K562 (cell line): ENCODE measurements around the gene ORC3. TPM values are rescaled to one million over a fixed set of nuclear protein-coding genes. Genes with fewer than 3 reads are reported as not detected.

ENCODE experiments used
- ATAC-seq: fragments of 200-7000 bp; cut with Tn5 transposase; 3 replicates; pipeline ENCODE4 v1.9.1; 2020; ENCODE audit warnings: moderate library complexity
- BruUV-seq: library from RNA; stranded (reverse); fragments of 400-500 nt; replicated peaks from 2 replicates; lab custom pipeline; 2021; lab: Mats Ljungman, UMichigan
- CTCF ChIA-PET: fragments of 300-600 bp; formaldehyde crosslinking; extraction: SDS; loops from one replicate; lab custom pipeline; 2021; ENCODE audit warnings: low intra/inter-chr PET ratio; lab: Yijun Ruan, JAX
- POLR2A ChIA-PET: fragments of 300-600, 350-650 bp; sonication (Branson Sonifier 250); formaldehyde crosslinking; extraction: SDS; loops from one replicate; lab custom pipeline; 2021; ENCODE audit warnings: antibody characterized with exemption, inconsistent platforms; lab: Yijun Ruan, JAX
- DNase-seq, 4 experiments: peaks; one replicate each; pipeline versions ENCODE4 v3.0.0 to v3.0.0-alpha.2; 2011 to 2018; ENCODE audit warnings: low spot score in 3 of 4, mixed read lengths in 3 of 4; ENCODE audit errors: extremely low read depth in 1 of 4
- FAIRE-seq: peaks from 2 replicates; lab custom pipeline; 2011; peaks lifted over from hg19 to GRCh38; lab: Jason Lieb, UNC
- H2AFZ ChIP-seq: 2 replicates; pipeline ENCODE4 v1.6.0; 2011; ENCODE audit warnings: low read depth, low read length, control low read depth, inconsistent platforms
- H3K27ac ChIP-seq: fragments of 200-600 bp; 3 replicates; pipeline ENCODE4 v1.8.0; 2011; ENCODE audit warnings: low read depth, mild to moderate bottlenecking, control low read depth, inconsistent platforms, low read length, moderate library complexity, mixed read lengths; ENCODE audit errors: extremely low read depth
- H3K27me3 ChIP-seq, 2 experiments: fragments of 300-600 bp in 1 of 2; 2 replicates in 1 of 2; 3 replicates in 1 of 2; pipeline versions ENCODE4 v1.6.0 to v1.8.0; 2011; ENCODE audit warnings: inconsistent platforms in 2 of 2, low read length in 2 of 2, mild to moderate bottlenecking in 1 of 2, mixed read lengths in 1 of 2, moderate library complexity in 1 of 2; ENCODE audit not compliant: control insufficient read depth in 2 of 2, insufficient read depth in 2 of 2
- H3K36me3 ChIP-seq: fragments of 300-600 bp; 3 replicates; pipeline ENCODE4 v1.8.0; 2011; ENCODE audit warnings: mild to moderate bottlenecking, low read length, inconsistent platforms; ENCODE audit not compliant: control insufficient read depth, insufficient read depth
- H3K4me1 ChIP-seq, 2 experiments: fragments of 200-600 bp in 1 of 2; replicated peaks in 1 of 2; 2 replicates in 1 of 2; 3 replicates in 1 of 2; pipeline versions ENCODE4 v1.5.1 to v1.8.0; 2011; ENCODE audit warnings: inconsistent platforms in 2 of 2, low read length in 2 of 2, mild to moderate bottlenecking in 1 of 2, mixed read lengths in 1 of 2, moderate library complexity in 1 of 2; ENCODE audit not compliant: control insufficient read depth in 2 of 2, insufficient read depth in 2 of 2
- H3K4me2 ChIP-seq: 2 replicates; pipeline ENCODE4 v1.6.1; 2011; ENCODE audit warnings: low read length, control low read depth, inconsistent platforms, mixed read lengths; ENCODE audit not compliant: insufficient read depth
- H3K4me3 ChIP-seq: fragments of 200-600 bp; sonication (generic), shearing (Covaris generic); 2 replicates; pipeline ENCODE4 v1.5.1; 2016; ENCODE audit warnings: control low read depth, inconsistent platforms
- H3K79me2 ChIP-seq: fragments of 200-600 bp; 3 replicates; pipeline ENCODE4 v1.8.0; 2011; ENCODE audit warnings: low read length, inconsistent platforms; ENCODE audit not compliant: control insufficient read depth, insufficient read depth
- H3K9ac ChIP-seq, 2 experiments: 2 replicates each; pipeline versions ENCODE4 v1.6.0 to v1.6.1; 2011; ENCODE audit warnings: low read depth in 2 of 2, low read length in 2 of 2, control low read depth in 1 of 2, inconsistent platforms in 1 of 2, mild to moderate bottlenecking in 1 of 2, mixed read lengths in 1 of 2; ENCODE audit not compliant: insufficient read depth in 1 of 2
- H3K9me1 ChIP-seq: one replicate; pipeline ENCODE4 v1.6.0; 2011; ENCODE audit warnings: inconsistent platforms, mild to moderate bottlenecking, low read length, moderate library complexity; ENCODE audit not compliant: control insufficient read depth, insufficient read depth
- H3K9me3 ChIP-seq: replicated peaks from 2 replicates; pipeline ENCODE4 v1.5.1; 2011; ENCODE audit warnings: low read depth, low read length, inconsistent platforms; ENCODE audit not compliant: control insufficient read depth, insufficient read depth
- H4K20me1 ChIP-seq: replicated peaks from 2 replicates; pipeline ENCODE4 v1.6.1; 2011; ENCODE audit warnings: low read length, inconsistent platforms, mixed read lengths; ENCODE audit not compliant: control insufficient read depth, insufficient read depth
- ARNT ChIP-seq, 2 experiments: fragments of 450-650 bp; IDR thresholded peaks; 2 replicates each; pipeline ENCODE4 v1.6.1; 2016; ENCODE audit warnings: mild to moderate bottlenecking in 1 of 2
- CBX5 ChIP-seq: IDR thresholded peaks from 2 replicates; pipeline ENCODE4 v1.6.1; 2014; ENCODE audit warnings: low read depth, borderline replicate concordance
- DMBX1 ChIP-seq: fragments of 250-450 bp; sonication (Bioruptor Pico); IDR thresholded peaks from 2 replicates; pipeline ENCODE4 v1.8.0; 2022; ENCODE audit warnings: inconsistent platforms, mild to moderate bottlenecking, moderate library complexity, borderline replicate concordance
- FOXA3 ChIP-seq, 2 experiments: fragments of 450-650 bp in 1 of 2; sonication (generic) in 1 of 2; formaldehyde crosslinking; IDR thresholded peaks in 1 of 2; conservative IDR thresholded peaks in 1 of 2; 2 replicates each; pipeline versions ENCODE4 v1.4.0 to v1.8.0; 2020 to 2022; ENCODE audit warnings: mild to moderate bottlenecking in 2 of 2, missing genetic modification reagents in 1 of 2
- FOXK1 ChIP-seq: sonication (generic); formaldehyde crosslinking; IDR thresholded peaks from 2 replicates; pipeline ENCODE4 v1.8.0; 2022; ENCODE audit warnings: missing genetic modification reagents, mild to moderate bottlenecking, borderline replicate concordance
- FOXP1 ChIP-seq: sonication (generic); formaldehyde crosslinking; IDR thresholded peaks from 2 replicates; pipeline ENCODE4 v1.8.0; 2022; ENCODE audit warnings: mild to moderate bottlenecking, missing genetic modification reagents
- KDM2B ChIP-seq: fragments of 250-450 bp; sonication (Bioruptor Pico); IDR thresholded peaks from 2 replicates; pipeline ENCODE4 v1.8.0; 2021; ENCODE audit warnings: mild to moderate bottlenecking, moderate library complexity
- SMAD1 ChIP-seq: fragments of 150-350 bp; IDR thresholded peaks from 2 replicates; pipeline ENCODE4 v1.6.1; 2014; ENCODE audit warnings: low read length, low read depth; ENCODE audit not compliant: partially characterized antibody
- TSC22D4 ChIP-seq: fragments of 450-650 bp; IDR thresholded peaks from 2 replicates; pipeline ENCODE4 v1.6.1; 2016; ENCODE audit warnings: missing genetic modification characterization, missing biosample characterization, control low read depth
- ZFP91 ChIP-seq: sonication (generic); formaldehyde crosslinking; IDR thresholded peaks from 2 replicates; pipeline ENCODE4 v1.8.0; 2022; ENCODE audit warnings: mild to moderate bottlenecking, missing genetic modification reagents
- ZNF121 ChIP-seq: sonication (generic); formaldehyde crosslinking; conservative IDR thresholded peaks from 2 replicates; pipeline ENCODE4 v1.8.0; 2022; ENCODE audit warnings: missing genetic modification reagents
- ZNF140 ChIP-seq: fragments of 250-450 bp; sonication (Bioruptor Pico); IDR thresholded peaks from 2 replicates; pipeline ENCODE4 v1.8.0; 2021; ENCODE audit warnings: moderate library complexity, mild to moderate bottlenecking, inconsistent platforms
- ZNF174 ChIP-seq: fragments of 250-450 bp; sonication (Bioruptor Pico); IDR thresholded peaks from 2 replicates; pipeline ENCODE4 v1.4.0; 2020; ENCODE audit warnings: mild to moderate bottlenecking
- ZNF589 ChIP-seq: fragments of 200-800 bp; sonication (Bioruptor generic); IDR thresholded peaks from 2 replicates; pipeline ENCODE4 v1.6.1; 2016; ENCODE audit warnings: low read depth, missing genetic modification characterization, missing compliant biosample characterization
- WGBS: fragments of 100-300 bp; shearing (Covaris generic); methylation state at CpG from one replicate; pipeline ENCODE4 v1.1.6; 2016; ENCODE audit warnings: low coverage, mixed read lengths; ENCODE audit not compliant: insufficient coverage; ENCODE audit errors: missing lambda C conversion rate; 5-methylcytosine and 5-hydroxymethylcytosine counted together
- in situ Hi-C: fragments of 300-500 bp; cut with MboI; formaldehyde crosslinking; loops from 4 replicates; pipeline ENCODE4 v1.15.0; 2018; ENCODE audit warnings: inconsistent platforms, mixed read lengths
- intact Hi-C: fragments of 100-400 bp; cut with micrococcal nuclease; formaldehyde crosslinking; loops from 2 replicates; pipeline ENCODE4 v1.14.2; 2022
- polyA plus RNA-seq, 8 experiments: library from polyadenylated mRNA; depleted of rRNA in 4 of 8; stranded (reverse) in 5 of 8; unstranded in 3 of 8; fragments of >200 nt; fragmentation: Nextera tagmentation in 2 of 8; fragmentation: Illumina TruSeq in 1 of 8; extraction: Ambion mirVana in 2 of 8; extraction: Trizol in 1 of 8; gene quantifications; 2 replicates each; pipeline versions ENCODE4 v1.2.1 to v1.2.3, GENCODE V29; 2011 to 2014; ENCODE audit warnings: inconsistent platforms in 1 of 8, missing spikeins in 1 of 8
- total RNA-seq, 7 experiments: library from RNA; depleted of rRNA in 6 of 7; stranded (reverse); fragments of >200 nt in 6 of 7; fragmentation: Illumina TruSeq in 2 of 7; extraction: Trizol in 2 of 7; gene quantifications; 2 replicates each; pipeline versions ENCODE4 v1.2.1 to v1.2.3, GENCODE V29; 2011 to 2021; ENCODE audit warnings: low replicate concordance in 1 of 7
- TF ChIP-seq, protein P1 (sequence below), 3 experiments: IDR thresholded peaks in 2 of 3; conservative IDR thresholded peaks in 1 of 3; 2 replicates each; pipeline ENCODE4 v1.5.1; 2011 to 2012; ENCODE audit warnings: low read length in 3 of 3, mild to moderate bottlenecking in 3 of 3, control low read depth in 2 of 3, improper control_type of control experiment in 1 of 3, inconsistent platforms in 1 of 3, low read depth in 1 of 3, mixed read lengths in 1 of 3, moderate library complexity in 1 of 3; ENCODE audit not compliant: insufficient read depth in 2 of 3

ORC3 gene
- total and polyA plus RNA-seq, 9 of the 15 experiments (the other 6 are each of a cell fraction or from before 2014, with no cell fraction given) = 28.8 to 159 (median 74.8) TPM

DNA sequence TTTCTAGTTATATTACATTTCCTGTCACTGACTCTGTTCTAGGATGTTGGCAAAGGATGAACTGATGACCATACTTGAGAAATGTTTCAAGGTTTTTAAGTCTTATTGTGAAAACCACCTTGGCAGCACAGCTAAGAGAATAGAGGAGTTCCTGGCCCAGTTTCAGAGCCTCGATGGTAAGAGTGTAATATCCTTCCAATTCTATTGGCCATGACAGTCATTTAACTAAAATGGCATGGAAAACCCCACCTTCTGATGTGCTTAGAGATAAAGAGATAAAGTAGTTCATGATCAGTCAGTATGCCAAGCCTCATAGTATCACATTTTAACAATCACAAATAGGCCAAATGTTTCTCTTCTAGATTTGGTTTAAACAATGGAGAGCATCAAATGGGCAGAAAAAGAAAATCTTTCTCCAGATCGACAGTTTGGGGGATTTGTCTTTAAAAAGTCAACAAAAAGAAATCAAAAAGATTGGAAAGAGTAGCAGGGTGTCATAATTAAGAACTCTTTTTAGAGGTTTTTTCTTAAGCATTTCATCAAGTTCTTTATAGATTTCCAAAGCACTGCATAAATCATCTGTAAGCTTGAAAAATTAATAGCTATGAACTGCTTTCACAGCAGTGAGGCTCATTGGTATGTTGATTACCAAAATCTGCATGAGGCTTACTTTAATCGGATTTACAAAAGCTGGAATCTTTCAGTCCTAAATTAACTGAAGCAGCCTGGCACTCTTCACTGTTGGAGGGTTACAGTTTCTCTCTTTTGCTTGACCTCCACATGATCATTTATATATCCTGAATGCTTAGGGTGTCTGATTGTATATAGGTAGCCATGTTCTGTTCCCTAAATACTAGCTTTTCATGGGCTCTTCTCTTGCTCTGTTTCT is 63.4 kb downstream of the ORC3 start:
- no peak overlapping the region for H3K4me3 ChIP-seq
- no peak overlapping the region for H2AFZ ChIP-seq
- no peak for FAIRE-seq
- H3K27me3 ChIP-seq = no peaks in the 10 kb centered on the region
- no peak for DNase-seq
- no peak overlapping the region for H3K4me2 ChIP-seq
- CTCF ChIA-PET = no interaction called here
- no peaks in the 10 kb centered on the region for H3K9me1 ChIP-seq
- H3K4me1 ChIP-seq = no peaks in the 10 kb centered on the region
- no peak overlapping the region for H3K9ac ChIP-seq
- BruUV-seq = no TSS peak
- H4K20me1 ChIP-seq = no peaks in the 10 kb centered on the region
- peaks cover 60% of the 10 kb centered on the region; the same call in 2 of the 3 replicates for H3K36me3 ChIP-seq
- no peak for ATAC-seq
- POLR2A ChIA-PET = interaction anchor here (1.2 to 1.5 kb wide), 2 partner anchors 11 to 26 kb away, joined by 3 to 4 read pairs; no protein-coding TSS in a partner anchor
- WGBS = 71% methylated on average over 3 of the region's 3 CpGs
- no peaks in the 10 kb centered on the region for H3K9me3 ChIP-seq
- H3K79me2 ChIP-seq = no peaks in the 10 kb centered on the region
- no peak overlapping the region for H3K27ac ChIP-seq
- TF ChIP-seq FOXK1 (CRISPR knock-in tag) = no peak
- TF ChIP-seq TSC22D4 = no peak
- no peak for TF ChIP-seq ZNF121 (CRISPR knock-in tag)
- no peak for TF ChIP-seq SMAD1
- TF ChIP-seq ARNT (IDR thresholded peaks at IDR 0.05) = no peak
- TF ChIP-seq ZNF140 = no peak
- TF ChIP-seq, protein P1, sequence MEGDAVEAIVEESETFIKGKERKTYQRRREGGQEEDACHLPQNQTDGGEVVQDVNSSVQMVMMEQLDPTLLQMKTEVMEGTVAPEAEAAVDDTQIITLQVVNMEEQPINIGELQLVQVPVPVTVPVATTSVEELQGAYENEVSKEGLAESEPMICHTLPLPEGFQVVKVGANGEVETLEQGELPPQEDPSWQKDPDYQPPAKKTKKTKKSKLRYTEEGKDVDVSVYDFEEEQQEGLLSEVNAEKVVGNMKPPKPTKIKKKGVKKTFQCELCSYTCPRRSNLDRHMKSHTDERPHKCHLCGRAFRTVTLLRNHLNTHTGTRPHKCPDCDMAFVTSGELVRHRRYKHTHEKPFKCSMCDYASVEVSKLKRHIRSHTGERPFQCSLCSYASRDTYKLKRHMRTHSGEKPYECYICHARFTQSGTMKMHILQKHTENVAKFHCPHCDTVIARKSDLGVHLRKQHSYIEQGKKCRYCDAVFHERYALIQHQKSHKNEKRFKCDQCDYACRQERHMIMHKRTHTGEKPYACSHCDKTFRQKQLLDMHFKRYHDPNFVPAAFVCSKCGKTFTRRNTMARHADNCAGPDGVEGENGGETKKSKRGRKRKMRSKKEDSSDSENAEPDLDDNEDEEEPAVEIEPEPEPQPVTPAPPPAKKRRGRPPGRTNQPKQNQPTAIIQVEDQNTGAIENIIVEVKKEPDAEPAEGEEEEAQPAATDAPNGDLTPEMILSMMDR (IDR thresholded peaks at IDR 0.05 in 2 of 3, conservative IDR thresholded peaks at IDR 0.05 in 1 of 3; ENCODE audit: insufficient read depth in 2 of 3, low read depth in 1 of 3, low read length in 3 of 3) = no peak
- no peak for TF ChIP-seq ZFP91 (CRISPR knock-in tag)
- no peak for TF ChIP-seq CBX5
- no peak for TF ChIP-seq KDM2B (CRISPR knock-in tag)
- no peak for TF ChIP-seq FOXA3 (CRISPR knock-in tag; conservative IDR thresholded peaks at IDR 0.05 in 1 of 2, IDR thresholded peaks at IDR 0.05 in 1 of 2)
- TF ChIP-seq ZNF174 (CRISPR knock-in tag) = no peak
- TF ChIP-seq ZNF589 = no peak
- no peak for TF ChIP-seq FOXP1 (CRISPR knock-in tag)
- TF ChIP-seq DMBX1 = no peak
- TF ChIP-seq, all 486 proteins: peak for 0
- in situ Hi-C loops = no loop called here
- intact Hi-C loops = no loop called here
